Aorta (tissue), 5 donors: ENCODE data around the gene MPG. TPM values are rescaled to one million over a fixed set of nuclear protein-coding genes. Genes with fewer than 3 reads are reported as not detected.
A peak's percentile ranks its signal among the peaks of the same experiment; 100 is the strongest.
"Not testable (repeated sequence)": the region's sequence is repeated elsewhere in the genome, so short reads cannot be mapped to it uniquely, and the experiment has no call there.

Experiments used
- ATAC-seq: fragments of 200-7000 bp; cut with Tn5 transposase; one replicate; pipeline ENCODE4 v1.9.1; 2022; ENCODE audit warnings: moderate library complexity; ENCODE audit not compliant: low FRiP score
- DNase-seq, 2 donors: peaks; one replicate each; pipeline ENCODE4 v3.0.0-alpha.2; 2020
- H3K27ac ChIP-seq, 2 donors: one replicate each; pipeline ENCODE4 v1.5.1; 2013; ENCODE audit warnings: low read length in 2 of 2, mild to moderate bottlenecking in 2 of 2, moderate library complexity in 2 of 2, control low read depth in 1 of 2, inconsistent platforms in 1 of 2, low read depth in 1 of 2
- H3K27me3 ChIP-seq, 2 donors: one replicate each; pipeline ENCODE4 v1.6.1; 2013; ENCODE audit warnings: control low read depth in 1 of 2, low read length in 1 of 2, mild to moderate bottlenecking in 1 of 2, moderate library complexity in 1 of 2; ENCODE audit not compliant: insufficient read depth in 2 of 2, control insufficient read depth in 1 of 2
- H3K36me3 ChIP-seq, 2 donors: one replicate each; pipeline ENCODE4 v1.6.1; 2013; ENCODE audit warnings: control low read depth in 1 of 2, low read length in 1 of 2, mild to moderate bottlenecking in 1 of 2; ENCODE audit not compliant: insufficient read depth in 2 of 2, control insufficient read depth in 1 of 2
- H3K4me1 ChIP-seq, 2 donors: one replicate each; pipeline ENCODE4 v1.6.1; 2013; ENCODE audit warnings: low read length in 2 of 2, control low read depth in 1 of 2, mild to moderate bottlenecking in 1 of 2, moderate library complexity in 1 of 2; ENCODE audit not compliant: insufficient read depth in 2 of 2, control insufficient read depth in 1 of 2
- H3K4me3 ChIP-seq, 2 donors: one replicate each; pipeline ENCODE4 v1.5.1; 2013; ENCODE audit warnings: low read length in 2 of 2, control low read depth in 1 of 2, mild to moderate bottlenecking in 1 of 2
- H3K9me3 ChIP-seq: one replicate; pipeline ENCODE4 v1.6.1; 2013; ENCODE audit warnings: mild to moderate bottlenecking, low read length; ENCODE audit not compliant: control insufficient read depth
- WGBS, 2 donors: extraction: QIAGEN DNeasy Blood & Tissue Kit; methylation state at CpG; one replicate each; pipeline ENCODE4 v1.1.7; 2013; 5-methylcytosine and 5-hydroxymethylcytosine counted together
- intact Hi-C, 2 donors: fragments of 100-400 bp; cut with DNase I; formaldehyde crosslinking; loops; one replicate each; pipeline versions ENCODE4 v1.14.2 to v1.15.0; 2022
- polyA plus RNA-seq, 2 donors: library from polyadenylated mRNA; stranded (reverse); fragments of 200-250 nt; gene quantifications; one replicate each; pipeline ENCODE4 v1.2.3, GENCODE V29; 2013
- total RNA-seq, 2 donors: library from RNA; stranded (reverse); fragmentation: NEBNext Ultra II Directional; extraction: Animal tissue kit (Norgen Biotek cat#: 25700); gene quantifications; one replicate each; pipeline ENCODE4 v1.2.1, GENCODE V29; 2021
- donor health status: healthy with polysubstance abuse.
- donor health status: Bipolar disorder and iron deficiency.
- donor health status: DM: no; HTN: no; CAD: no.
- donor health status: DM: no; HTN: no; CAD: no.
- donor health status: DM: yes; HTN: yes; CAD: no.

The MPG gene
- total and polyA plus RNA-seq, 4 donors: 56.2 to 213 (median 74.1) TPM

- peaks cover 0 to 6% of the 10 kb centered on the region in 2 donors for H3K36me3 ChIP-seq
- H3K4me3 ChIP-seq: no peak overlapping the region
- ATAC-seq: no peak
- H3K27ac ChIP-seq: no peak overlapping the region
- peak in 1 of 2 donors; percentile 21 for DNase-seq
- H3K27me3 ChIP-seq: no peaks in the 10 kb centered on the region
- no peaks in the 10 kb centered on the region for H3K4me1 ChIP-seq
- H3K9me3 ChIP-seq: no peaks in the 10 kb centered on the region
- 95 to 97% methylated on average over 8 of the region's 8 CpGs for WGBS, 2 donors
- intact Hi-C loops: no loop called here
Measured at GRCh38 chr16:44655-45054, 33.4 kb upstream of the MPG start.

GRCh38 chr16:45454-45853 is 32.6 kb upstream of the MPG start:
- ATAC-seq: no peak
- WGBS, 2 donors: 87 to 93% methylated on average over 5 of the region's 5 CpGs
- no peak overlapping the region for H3K27ac ChIP-seq
- no peaks in the 10 kb centered on the region for H3K9me3 ChIP-seq
- intact Hi-C loops: no loop called here
- no peaks in the 10 kb centered on the region for H3K27me3 ChIP-seq
- H3K4me3 ChIP-seq: no peak overlapping the region
- peak in 1 of 2 donors; percentile 5 for DNase-seq
- H3K4me1 ChIP-seq: no peaks in the 10 kb centered on the region
- H3K36me3 ChIP-seq: peaks cover 0 to 6% of the 10 kb centered on the region in 2 donors

- peak in 1 of 2 donors; percentile 12 for DNase-seq
- intact Hi-C loops, H3K9me3 ChIP-seq, H3K36me3 ChIP-seq, H3K27ac ChIP-seq, H3K4me1 ChIP-seq, ATAC-seq, H3K27me3 ChIP-seq, H3K4me3 ChIP-seq: not testable (repeated sequence)
- WGBS, 2 donors: 94 to 95% methylated on average over 7 of the region's 7 CpGs
Measured at GRCh38 chr16:46510-46909, 31.5 kb upstream of the MPG start.

- intact Hi-C loops: no loop called here
- H3K9me3 ChIP-seq: no peaks in the 10 kb centered on the region
- 94 to 95% methylated on average over 7 of the region's 7 CpGs for WGBS, 2 donors
- H3K36me3 ChIP-seq: peaks cover 0 to 6% of the 10 kb centered on the region in 2 donors
- no peaks in the 10 kb centered on the region for H3K27me3 ChIP-seq
- H3K4me1 ChIP-seq: no peaks in the 10 kb centered on the region
- no peak overlapping the region for H3K4me3 ChIP-seq
- H3K27ac ChIP-seq: no peak overlapping the region
- DNase-seq (no peak), ATAC-seq (no peak)
Measured at GRCh38 chr16:47234-47633, 30.8 kb upstream of the MPG start.

GRCh38 chr16:50769-51591 is 27.0 kb upstream of the MPG start:
- 88 to 93% methylated on average over 15 of the region's 15 CpGs for WGBS, 2 donors
- intact Hi-C loops: no loop called here
- H3K4me3 ChIP-seq: no peak overlapping the region
- no peaks in the 10 kb centered on the region for H3K27me3 ChIP-seq
- no peak for DNase-seq
- H3K4me1 ChIP-seq: no peaks in the 10 kb centered on the region
- H3K36me3 ChIP-seq: peaks cover 0 to 2% of the 10 kb centered on the region in 2 donors
- no peak for ATAC-seq
- no peak overlapping the region for H3K27ac ChIP-seq
- H3K9me3 ChIP-seq: no peaks in the 10 kb centered on the region

GRCh38 chr16:53346-54236 is 24.4 kb upstream of the MPG start, which contains the start of the genes POLR3K and SNRNP25:
Gene POLR3K (minus strand): TSS chr16:53608. CDS start chr16:53586, 22 bp downstream.
Gene SNRNP25 (plus strand): TSS chr16:53828. CDS start chr16:54017, 189 bp downstream.
- peak; percentile 98 to 100 for DNase-seq
- peak; percentile 98 for ATAC-seq
- intact Hi-C loops: no loop called here
- 1% methylated on average over 88 to 91 of the region's 91 CpGs for WGBS, 2 donors
- peaks cover 0 to 5% of the 10 kb centered on the region in 2 donors for H3K36me3 ChIP-seq
- no peaks in the 10 kb centered on the region for H3K9me3 ChIP-seq
- no peaks in the 10 kb centered on the region for H3K4me1 ChIP-seq
- H3K27me3 ChIP-seq: no peaks in the 10 kb centered on the region
- H3K4me3 ChIP-seq: peak within 1 kb of the TSS; percentile 63 to 73
- peak within 1 kb of the TSS in 1 of 2 donors; percentile 13 for H3K27ac ChIP-seq

GRCh38 chr16:54237-54581 is 23.8 kb upstream of the MPG start:
- peaks cover 0 to 5% of the 10 kb centered on the region in 2 donors for H3K36me3 ChIP-seq
- intact Hi-C loops: no loop called here
- DNase-seq: no peak

GRCh38 chr16:55571-56136 is 22.4 kb upstream of the MPG start:
- no peaks in the 10 kb centered on the region for H3K27me3 ChIP-seq
- H3K27ac ChIP-seq: no peak overlapping the region
- intact Hi-C loops: no loop called here
- H3K9me3 ChIP-seq: no peaks in the 10 kb centered on the region
- peaks cover 0 to 6% of the 10 kb centered on the region in 2 donors for H3K36me3 ChIP-seq
- no peaks in the 10 kb centered on the region for H3K4me1 ChIP-seq
- no peak overlapping the region for H3K4me3 ChIP-seq
- 84 to 85% methylated on average over 11 of the region's 11 CpGs for WGBS, 2 donors
- ATAC-seq (no peak), DNase-seq (peak; percentile 33 to 58)

More at GRCh38 chr16:54237-54581, 23.8 kb upstream of the MPG start:
- Histone ChIP-seq H3K27ac (no peak overlapping the region), H3K9me3 (no peaks in the 10 kb centered on the region), H3K4me1 (no peaks in the 10 kb centered on the region), H3K27me3 (no peaks in the 10 kb centered on the region), H3K4me3 (peak overlapping the region; percentile 34 to 60)
- no peak for ATAC-seq
- WGBS, 2 donors: 52 to 55% methylated on average over 12 of the region's 12 CpGs
